NCI-H2029 (cell line): Measurements from ENCODE around the gene TRNAU1AP.

Experiments
- DNase-seq: peaks from one replicate; lab custom pipeline; 2025; lab: John Stamatoyannopoulos, UW

TRNAU1AP gene

DNA sequence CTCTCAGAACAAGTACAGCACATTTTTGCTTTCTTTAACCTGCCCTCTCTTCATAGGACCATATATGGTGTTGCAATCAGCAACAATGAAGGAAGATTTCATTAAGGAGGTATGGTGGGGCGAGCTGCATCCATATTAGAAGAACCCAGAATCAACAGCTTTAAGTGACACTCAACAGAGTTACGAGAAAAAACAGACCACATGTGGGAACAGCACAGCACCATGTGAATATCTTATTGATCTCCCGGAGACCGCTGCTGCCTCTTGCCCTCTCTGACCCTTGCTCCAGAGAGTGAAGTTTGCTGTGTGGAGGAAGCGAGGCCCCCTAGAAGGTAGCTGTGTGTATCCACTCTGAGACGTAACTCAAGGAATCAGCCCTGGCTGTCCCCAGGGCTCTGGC lies 52.1 kb downstream of the TRNAU1AP start:
- no peak for DNase-seq

GRCh38 chr1:28606771-28607170 lies 53.9 kb downstream of the TRNAU1AP start:
- DNase-seq = no peak

- no peak for DNase-seq
These were observed 60.3 kb downstream of the TRNAU1AP start for GRCh38 chr1:28613175-28613574.
